Right kidney (tissue), 9 donors: ENCODE measurements around the gene SPAG8.

Experiments used
- DNase-seq: peaks from one replicate; pipeline ENCODE4 v3.0.0-alpha.2; 2016
- long read RNA-seq, 8 donors: transcript quantifications; one replicate each; lab custom pipeline, GENCODE V29; 2026

Gene SPAG8, protein sequence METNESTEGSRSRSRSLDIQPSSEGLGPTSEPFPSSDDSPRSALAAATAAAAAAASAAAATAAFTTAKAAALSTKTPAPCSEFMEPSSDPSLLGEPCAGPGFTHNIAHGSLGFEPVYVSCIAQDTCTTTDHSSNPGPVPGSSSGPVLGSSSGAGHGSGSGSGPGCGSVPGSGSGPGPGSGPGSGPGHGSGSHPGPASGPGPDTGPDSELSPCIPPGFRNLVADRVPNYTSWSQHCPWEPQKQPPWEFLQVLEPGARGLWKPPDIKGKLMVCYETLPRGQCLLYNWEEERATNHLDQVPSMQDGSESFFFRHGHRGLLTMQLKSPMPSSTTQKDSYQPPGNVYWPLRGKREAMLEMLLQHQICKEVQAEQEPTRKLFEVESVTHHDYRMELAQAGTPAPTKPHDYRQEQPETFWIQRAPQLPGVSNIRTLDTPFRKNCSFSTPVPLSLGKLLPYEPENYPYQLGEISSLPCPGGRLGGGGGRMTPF
- long read RNA-seq, donor 1, partial matches to known transcripts, result 0 of 1 reads
- long read RNA-seq, donor 1, other reads (novel, unspliced or antisense), result 0 of 1 reads
- long read RNA-seq, donor 2, partial matches to known transcripts, result 0 of 2 reads
- long read RNA-seq, donor 2, other reads (novel, unspliced or antisense), result 0 of 2 reads
- long read RNA-seq, donor 3, result 0 reads
- long read RNA-seq, donor 4, result 0 reads
- long read RNA-seq, donor 5, partial matches to known transcripts, result 0 of 1 reads
- long read RNA-seq, donor 5, other reads (novel, unspliced or antisense), result 0 of 1 reads
- long read RNA-seq, donor 6, result 0 reads
- long read RNA-seq, donor 7, partial matches to known transcripts, result 0 of 1 reads
- long read RNA-seq, donor 7, other reads (novel, unspliced or antisense), result 0 of 1 reads
- long read RNA-seq, donor 8, partial matches to known transcripts, result 12 of 13 reads
- long read RNA-seq, donor 8, other reads (novel, unspliced or antisense), result 0 of 13 reads

DNA sequence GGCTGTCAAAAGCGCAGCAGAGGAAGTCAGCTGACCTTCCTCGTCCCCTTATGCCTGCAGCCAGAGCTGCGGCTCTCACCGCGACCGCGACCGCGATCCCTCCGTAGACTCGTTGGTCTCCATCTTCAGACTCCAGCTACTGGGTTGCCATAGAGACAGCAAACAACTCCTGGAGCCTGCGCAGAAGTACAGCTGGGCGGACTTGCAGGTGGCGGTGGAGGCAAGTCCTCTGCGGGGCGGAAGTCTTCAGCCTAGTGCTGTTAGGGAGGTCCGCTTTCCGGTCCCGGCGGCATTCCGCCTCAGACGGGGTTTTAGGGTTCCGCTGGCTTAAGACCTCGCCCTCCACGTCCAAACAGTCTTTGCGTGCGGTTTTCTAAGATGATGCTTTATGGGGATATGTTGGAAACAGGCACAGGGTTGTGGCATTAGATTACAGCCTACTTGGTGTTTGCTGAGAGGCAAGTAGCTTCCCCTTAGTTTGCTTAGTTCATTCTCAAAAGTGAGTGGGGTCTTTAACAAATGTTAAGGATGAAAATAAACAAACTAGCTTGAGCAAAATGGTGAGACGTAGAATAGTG lies at the start of gene SPAG8:
SPAG8 (minus strand) TSS at position 238 of the 578 bp plus-strand sequence; CDS start at position 123, 115 bp downstream.
- peak; percentile 71 for DNase-seq

DNA sequence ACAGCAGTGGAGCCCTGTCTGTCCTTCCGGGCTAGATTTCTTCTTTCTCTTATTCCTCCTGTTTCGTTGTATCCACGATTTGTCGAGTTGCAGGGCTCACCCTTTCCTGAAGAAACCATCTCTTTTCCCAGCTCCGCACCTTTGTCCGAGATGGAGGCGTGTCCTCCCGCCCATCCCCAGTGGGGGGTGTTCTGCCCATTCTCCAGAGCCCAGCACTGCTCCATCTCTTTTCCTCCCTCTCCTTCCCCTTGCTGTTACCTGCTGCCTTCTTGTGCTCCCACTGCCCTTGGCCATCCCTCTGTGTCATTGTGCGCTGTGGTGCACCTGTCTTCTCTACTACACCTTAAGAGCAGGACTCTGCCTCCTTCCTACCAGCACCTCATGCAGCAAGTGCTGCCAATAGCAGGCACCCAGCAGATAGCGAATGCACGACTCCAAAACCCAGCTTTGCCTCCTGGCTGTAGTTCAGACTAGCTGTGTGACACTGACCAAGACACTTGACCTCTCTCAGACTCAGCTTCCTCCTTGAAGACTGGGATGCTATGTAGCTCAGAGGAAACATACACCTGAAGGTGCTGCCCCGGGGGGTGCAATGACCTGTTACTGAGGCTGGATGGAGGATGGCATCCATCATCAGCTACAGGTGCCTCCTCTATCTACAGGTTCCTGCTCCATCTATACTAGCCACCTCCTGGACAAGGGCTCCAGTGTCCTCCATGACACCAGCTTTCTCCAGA lies 49.3 kb upstream of the SPAG8 start:
- DNase-seq, result no peak

DNA sequence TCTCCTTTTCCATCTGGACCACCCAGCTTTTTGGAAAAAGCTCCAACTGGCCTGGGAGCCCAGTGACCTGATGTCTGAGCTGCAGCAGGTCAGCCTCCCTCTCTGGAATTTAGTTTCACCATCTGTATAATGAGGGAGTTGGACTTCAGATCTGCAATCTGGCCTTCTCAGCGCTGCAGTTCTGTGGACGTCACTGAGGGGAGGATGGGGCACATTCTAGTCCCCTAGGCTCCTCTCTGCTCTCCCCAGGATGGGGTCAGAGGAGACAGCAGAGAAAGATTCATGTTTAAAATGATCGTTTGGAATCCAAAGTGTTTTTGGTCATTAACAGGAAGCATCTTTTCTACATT lies 47.9 kb upstream of the SPAG8 start:
- no peak for DNase-seq

DNA sequence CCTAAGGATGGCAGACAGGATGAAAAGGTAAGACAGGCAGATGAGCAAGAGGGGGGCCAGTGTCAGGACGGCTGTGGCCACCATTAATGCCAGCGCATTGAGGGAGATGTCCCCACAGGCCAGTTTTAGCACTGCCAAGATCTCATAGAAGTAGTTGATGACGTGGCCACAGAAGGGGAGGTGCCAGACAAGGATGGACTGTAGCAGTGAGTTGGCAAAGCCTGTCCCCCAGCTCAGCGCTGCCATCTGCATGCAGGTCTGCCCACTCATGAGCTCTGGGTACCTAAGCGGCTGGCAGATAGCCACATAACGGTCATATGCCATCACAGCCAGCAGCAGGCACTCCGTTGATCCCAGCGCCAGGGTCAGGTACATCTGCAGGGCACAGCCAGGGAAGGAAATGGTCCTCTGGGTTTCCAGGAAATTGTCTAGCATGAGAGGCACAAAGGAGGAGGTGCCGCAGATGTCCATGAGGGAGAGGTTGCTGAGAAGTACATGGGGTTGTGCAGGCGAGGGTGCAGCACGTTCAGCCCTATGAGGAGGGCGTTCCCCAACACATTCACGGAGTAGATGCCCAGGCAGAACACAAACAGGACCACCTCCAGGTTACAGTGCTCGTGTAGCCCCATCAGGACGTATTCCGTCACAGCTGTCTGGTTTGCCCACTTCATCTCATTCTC lies 47.4 kb upstream of the SPAG8 start:
- no peak for DNase-seq

DNA sequence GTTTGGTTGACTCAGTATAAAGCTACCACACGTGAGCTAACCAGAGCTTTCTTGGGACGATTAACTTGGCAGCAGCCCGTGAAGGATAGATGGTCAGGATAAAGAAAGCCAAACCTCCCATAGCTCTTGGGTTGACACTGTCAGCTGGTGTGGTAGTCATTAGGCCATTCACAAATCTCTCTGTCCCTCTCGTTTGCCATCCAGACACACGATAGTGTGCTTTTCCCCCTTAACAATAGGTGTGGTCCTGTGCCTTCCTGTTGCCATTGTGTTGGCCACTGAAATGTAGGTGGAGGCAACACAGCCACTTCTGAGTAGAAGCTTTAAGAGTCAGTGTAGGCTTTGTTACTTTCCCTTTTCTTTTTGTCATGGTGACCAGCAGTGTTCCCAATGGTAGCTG lies 46.4 kb upstream of the SPAG8 start:
- DNase-seq, result no peak

DNA sequence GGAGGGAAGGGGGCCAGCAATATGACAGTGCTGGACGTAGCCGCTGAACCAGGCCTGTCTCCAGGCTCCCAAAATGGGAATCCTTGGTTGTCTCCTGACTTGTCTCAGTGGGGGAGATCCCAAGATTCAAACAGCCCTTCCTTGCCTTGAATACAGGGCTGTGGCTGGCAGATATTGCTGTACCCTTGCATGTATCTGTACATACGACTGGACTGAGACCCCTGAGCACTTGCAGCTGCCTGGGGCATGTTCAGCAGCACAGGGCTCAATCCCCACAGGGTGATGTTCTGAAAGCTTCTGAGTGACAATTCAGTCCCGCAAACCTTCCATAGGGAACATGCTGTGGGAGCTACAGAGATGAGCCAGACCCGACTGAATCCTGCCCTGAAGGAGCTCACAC lies 44.8 kb upstream of the SPAG8 start:
- DNase-seq, result no peak

DNA sequence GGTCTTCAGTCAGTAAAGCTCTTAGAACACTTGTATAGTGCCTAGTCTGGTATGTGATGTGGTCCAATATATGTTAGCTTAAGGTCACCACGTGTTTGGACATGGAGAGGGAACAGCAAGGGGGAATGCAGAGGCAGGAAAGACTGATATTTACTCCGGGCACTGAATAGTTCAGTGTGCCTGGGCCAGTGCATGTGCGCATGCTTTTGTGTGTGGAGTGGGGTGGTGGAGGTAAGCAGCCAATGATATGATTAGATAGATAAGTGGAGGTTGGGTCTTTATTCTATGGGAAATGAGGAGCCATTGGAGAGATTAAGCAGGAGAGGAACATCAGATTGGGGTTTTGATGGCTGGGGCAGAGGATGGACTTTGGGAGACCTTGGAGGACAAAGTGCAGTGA lies 44.1 kb upstream of the SPAG8 start:
- DNase-seq, result no peak

DNA sequence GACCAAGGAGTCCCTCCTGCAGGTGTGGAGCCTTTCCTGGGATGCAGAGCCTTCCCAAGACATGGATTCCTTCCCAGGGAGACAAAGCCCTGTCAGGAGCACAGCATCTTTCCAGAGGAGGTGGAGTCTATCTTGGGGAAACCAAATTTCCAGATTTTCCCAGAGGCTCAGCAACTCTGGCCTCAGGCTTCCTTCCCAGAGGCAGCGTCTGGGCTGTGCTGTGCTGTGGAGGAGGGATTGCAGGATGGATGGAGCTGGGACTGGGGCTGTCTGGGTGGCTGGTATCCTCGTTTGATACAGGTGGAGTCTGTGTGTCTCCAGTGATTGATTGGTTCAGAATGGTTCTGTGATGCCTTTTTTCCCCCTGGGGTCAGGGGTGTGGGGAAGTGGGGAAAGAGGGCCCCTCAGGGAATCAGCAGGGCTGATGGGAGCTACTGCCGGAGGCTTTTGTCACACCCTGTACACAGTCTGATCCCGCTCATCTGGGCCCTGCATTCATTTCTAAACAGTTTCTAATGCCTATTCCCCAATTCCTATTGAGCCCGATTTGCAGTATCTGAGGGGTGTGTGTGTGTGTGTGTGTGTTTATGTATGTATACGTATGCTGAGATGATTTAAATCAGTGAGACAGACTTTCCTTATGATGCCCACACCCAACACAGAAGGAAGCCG lies 42.2 kb upstream of the SPAG8 start:
- DNase-seq, result no peak

DNA sequence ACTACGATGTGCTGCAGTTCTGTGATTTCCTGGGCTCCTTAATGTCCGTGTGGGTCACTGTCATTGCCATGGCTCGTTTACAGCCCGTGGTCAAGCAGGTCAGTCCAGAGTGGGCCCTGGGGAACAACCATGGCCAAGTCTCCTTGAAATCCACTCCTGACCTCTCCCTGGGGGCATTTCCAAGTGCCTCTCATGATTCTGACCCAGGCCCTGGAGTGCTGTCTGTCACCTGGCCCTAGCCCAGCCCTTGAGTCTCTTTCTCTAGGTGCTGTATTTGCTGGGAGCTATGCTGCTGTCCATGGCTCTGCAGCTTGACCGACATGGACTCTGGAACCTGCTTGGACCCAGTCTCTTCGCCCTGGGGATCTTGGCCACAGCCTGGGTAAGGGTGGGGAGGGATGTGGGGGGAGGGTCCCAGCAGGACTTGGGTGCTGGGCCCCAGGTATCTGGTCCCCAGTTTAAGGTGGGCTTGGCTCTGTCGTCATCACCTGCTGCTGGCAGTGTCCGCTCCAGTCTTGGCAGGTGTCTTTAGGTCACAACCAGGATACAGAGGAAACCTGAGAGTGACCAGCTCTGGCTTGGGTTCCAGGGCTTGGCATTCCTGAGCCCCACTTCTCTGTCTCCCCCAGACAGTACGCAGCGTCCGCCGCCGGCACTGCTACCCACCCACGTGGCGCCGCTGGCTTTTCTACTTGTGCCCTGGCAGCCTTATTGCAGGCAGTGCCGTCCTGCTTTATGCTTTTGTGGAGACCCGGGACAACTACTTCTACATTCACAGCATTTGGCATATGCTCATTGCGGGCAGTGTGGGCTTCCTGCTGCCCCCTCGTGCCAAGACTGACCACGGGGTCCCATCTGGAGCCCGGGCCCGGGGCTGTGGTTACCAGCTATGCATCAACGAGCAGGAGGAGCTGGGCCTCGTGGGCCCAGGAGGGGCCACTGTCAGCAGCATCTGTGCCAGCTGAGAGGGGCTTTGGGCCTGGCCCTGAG lies 41.1 kb upstream of the SPAG8 start:
- DNase-seq, result no peak

DNA sequence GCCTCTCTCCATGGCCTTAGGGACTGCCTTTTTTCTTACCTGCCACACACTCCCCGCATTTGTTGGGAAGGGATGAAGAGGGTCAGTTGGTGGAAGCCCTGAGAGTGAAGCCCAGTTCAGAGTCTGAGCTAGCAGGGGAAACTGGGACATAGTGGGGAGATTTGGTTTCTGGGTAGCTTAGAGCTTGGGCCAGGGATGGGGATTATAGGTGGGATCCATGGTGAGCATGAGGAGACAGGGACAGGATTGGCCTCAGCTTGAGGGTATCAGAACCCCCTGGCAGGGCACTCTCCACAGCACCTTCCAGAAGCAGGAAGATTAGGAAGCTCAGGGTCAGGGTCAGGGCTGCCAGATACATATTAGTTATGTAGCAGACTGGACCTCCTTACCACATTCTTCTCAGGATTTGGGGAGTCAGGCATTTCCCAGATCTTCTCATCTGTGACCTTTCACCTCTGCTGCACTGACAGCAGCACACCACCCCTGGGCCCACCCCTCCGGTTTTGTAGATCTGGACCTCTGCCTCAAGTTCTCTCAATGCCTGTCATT lies 40.3 kb upstream of the SPAG8 start:
- DNase-seq, result no peak

DNA sequence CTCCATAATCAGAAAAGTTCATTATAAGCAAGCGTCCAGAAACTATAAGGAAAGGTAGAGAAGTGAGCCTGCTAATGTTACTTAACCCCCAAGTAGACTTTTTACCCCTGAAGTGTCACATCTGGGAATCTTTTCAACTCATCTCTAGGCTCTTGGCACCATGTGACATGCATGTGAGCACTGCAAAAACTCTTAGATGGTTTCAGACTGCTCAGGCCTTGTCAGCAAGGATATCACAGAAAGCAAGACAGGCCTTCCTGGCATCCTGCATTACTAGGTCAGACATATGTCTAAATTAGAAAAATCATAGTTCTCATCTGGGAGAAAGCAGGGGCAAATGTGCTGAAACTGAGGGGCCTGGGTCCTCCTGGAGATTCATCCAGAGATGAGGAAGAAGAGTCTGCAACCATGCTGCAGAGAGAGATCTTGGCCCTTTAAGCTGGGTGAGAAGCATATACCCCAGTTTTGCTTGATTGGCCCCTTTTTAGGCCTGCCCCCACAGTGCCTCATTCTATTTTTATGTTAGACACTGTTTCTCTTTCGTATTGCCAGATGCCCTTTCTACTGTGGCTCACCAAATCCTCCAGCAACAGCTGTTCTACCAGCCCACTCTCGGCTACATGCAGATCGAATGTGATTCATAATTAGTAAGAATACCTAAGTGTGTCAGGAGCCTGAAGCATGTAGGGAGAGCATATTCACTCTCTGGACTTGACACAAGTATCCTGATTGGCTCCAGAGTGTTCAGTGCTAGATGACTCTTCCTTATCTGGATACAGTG lies 35.9 kb upstream of the SPAG8 start:
- DNase-seq, result no peak

DNA sequence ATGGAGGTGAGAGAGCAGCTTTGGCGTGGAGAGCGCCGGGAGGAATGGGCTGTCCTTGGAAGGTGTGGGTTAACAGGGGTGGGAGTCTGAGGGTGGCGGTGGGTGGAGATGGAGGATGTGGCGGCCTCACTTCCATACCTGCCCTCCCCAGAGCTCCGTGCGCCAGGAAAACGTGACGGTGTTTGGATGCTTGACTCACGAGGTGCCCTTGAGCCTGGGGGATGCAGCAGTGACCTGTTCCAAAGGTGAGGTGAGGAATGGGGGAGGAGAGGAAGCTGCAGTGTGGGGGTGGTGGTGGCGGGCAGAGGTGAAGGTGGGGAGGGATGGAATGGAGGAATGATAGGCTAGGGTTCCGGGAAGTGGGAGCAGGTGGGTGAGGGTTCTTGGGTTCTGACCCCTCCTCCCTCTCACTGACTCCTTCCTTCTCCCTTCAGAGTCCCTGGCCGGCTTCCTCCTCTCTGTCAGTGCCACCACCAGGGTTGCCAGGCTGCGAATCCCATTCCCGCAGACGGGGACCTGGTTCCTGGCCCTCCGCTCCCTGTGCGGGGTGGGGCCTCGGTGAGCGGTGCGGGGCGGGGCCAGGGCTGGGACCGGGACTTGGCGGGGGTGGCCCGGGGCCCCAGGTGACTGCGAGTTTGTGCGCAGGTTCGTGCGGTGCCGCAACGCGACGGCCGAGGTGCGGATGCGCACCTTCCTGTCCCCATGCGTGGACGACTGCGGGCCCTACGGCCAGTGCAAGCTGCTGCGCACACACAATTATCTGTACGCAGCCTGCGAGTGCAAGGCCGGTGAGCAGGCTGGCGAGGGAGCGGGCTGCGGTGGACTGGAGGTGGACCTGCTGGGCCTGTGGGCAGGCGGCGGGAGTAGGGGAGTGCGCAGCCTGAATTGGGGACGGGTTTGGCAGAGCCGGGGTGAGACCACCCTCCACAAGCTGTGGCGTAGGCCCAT lies 34.0 kb upstream of the SPAG8 start:
- DNase-seq, result no peak

DNA sequence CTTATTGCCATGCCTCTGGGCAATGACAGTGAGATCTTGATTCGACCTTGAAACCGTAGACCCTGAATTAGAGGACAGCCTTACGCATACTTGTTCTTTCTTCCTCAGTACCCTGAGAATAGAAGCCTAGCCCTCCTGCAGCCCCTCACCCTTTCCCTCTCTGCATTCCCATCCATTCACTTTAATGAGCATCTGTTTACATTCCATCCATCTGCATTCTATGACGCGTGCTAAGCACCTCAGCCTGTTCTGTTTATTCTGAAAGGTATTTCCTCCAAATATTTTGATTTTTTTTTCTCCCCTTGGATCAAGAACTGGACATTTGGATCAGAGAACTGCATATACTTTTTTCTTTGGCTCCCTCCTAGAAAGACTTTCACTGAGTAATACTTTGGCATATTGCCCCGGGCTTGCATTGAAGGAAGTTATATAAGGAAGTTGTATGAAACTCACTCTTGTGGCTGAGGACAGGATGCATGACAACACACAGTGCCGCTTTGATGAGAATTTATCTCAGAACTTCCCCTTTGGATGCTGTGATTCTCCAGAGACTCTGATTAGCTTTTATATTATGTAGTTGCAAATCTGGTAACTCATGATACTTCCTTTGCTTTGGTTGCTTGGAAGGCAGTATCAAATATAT lies 32.7 kb upstream of the SPAG8 start:
- no peak for DNase-seq

DNA sequence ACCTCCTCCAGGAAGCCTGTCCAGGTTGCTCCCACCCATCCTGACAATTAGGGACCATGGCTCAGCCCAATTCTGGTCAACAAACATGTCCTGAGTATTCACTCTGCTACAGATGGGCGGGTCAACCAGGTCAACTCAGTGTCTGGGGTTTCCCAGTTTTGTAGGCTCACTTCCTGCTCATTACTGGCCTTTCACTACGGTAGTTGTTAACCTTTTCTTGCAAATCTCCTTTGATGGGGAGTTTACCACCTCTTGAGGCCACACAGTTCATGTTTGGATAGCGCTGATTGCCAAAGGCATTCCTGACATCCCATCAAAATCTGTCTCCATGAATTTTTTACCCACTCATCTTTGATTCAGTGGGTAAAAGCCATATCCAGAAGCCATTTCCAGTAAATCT lies 30.7 kb upstream of the SPAG8 start:
- no peak for DNase-seq

DNA sequence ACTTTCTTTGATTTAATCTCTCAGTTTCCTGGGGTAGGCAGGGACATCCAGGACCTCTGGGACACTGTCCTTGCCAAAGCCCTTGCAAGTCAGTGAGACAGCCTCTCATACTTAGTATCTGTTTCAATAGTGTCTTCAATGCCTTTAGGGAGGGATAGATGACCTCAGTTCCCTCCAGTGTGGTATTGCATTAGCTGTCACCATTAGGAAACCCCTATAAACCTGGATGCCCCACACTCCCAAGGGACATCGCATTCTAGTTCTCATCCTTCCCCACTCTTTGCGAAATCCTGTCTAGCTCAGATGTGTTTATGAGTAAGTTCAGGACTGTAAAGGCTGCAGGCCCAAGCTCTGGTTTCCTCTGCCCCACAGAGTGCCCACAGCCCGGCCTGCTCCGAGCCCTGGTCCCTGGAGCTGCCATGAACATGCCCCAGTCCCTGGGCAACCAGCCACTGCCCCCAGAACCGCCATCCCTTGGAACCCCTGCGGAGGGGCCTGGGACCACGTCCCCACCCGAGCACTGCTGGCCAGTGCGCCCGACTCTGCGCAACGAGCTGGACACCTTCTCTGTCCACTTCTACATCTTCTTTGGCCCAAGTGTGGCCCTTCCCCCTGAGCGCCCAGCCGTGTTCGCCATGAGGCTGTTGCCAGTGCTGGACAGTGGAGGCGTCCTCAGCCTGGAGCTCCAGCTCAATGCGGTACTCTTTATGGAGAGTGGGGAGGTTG lies 30.1 kb upstream of the SPAG8 start:
- DNase-seq, result no peak

DNA sequence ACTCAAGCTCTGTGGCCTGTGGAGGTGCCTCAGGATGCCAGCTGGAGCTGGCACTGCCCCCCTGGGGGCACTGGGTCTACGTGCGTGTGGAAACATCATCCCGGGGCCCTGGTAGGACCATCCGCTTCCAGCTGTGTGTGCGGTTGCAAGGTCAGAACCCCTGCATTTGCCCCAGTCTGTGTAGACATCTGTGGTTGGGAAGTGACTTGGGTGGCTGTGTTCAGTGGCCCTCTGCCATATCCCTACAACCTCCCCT lies 29.5 kb upstream of the SPAG8 start:
- DNase-seq, result no peak
